Stromal cell of bone marrow (primary cell): ENCODE measurements around the gene PTPMT1.

ENCODE experiments used
- DNase-seq: peaks from one replicate; pipeline ENCODE4 v3.0.0-alpha.2; 2012; ENCODE audit warnings: low read depth

PTPMT1 gene

GRCh38 chr11:47607380-47607779, 42.0 kb downstream of the PTPMT1 start:
- DNase-seq: peak; percentile 98

- DNase-seq: no peak
Measured at GRCh38 chr11:47609675-47610074, 44.3 kb downstream of the PTPMT1 start.

GRCh38 chr11:47611348-47611794, 46.0 kb downstream of the PTPMT1 start:
- DNase-seq: no peak

- DNase-seq: no peak
Measured at GRCh38 chr11:47615249-47615648, 49.9 kb downstream of the PTPMT1 start.

- DNase-seq: peak; percentile 78
Measured at GRCh38 chr11:47616726-47617416, 51.5 kb downstream of the PTPMT1 start.

- DNase-seq: peak; percentile 64
Measured at GRCh38 chr11:47617417-47617809, 52.0 kb downstream of the PTPMT1 start.

- no peak for DNase-seq
Measured at GRCh38 chr11:47620836-47621378, 55.5 kb downstream of the PTPMT1 start.
